ENCODE data around the gene TMEM43.

TMEM43 gene

GRCh38 chr3:14122301-14122700 is 2.6 kb upstream of the TMEM43 start:
- DNase-seq (ENCODE audit: low read depth in 3 of 3): no peak

- DNase-seq (ENCODE audit: low read depth in 3 of 3): no peak
Observed at GRCh38 chr3:14123308-14124222, 1.3 kb upstream of the TMEM43 start.

- peak; percentile 45 to 68 (median 55) for DNase-seq (ENCODE audit: low read depth in 3 of 3)
Observed at GRCh38 chr3:14124223-14124614, 633 bp upstream of the TMEM43 start.

GRCh38 chr3:14125193-14126016 is 553 bp downstream of the TMEM43 start:
- DNase-seq (ENCODE audit: low read depth in 3 of 3): peak; percentile 38 to 65 (median 45)

- DNase-seq (ENCODE audit: low read depth in 3 of 3): no peak
Observed at GRCh38 chr3:14126017-14126886, 1.4 kb downstream of the TMEM43 start.

GRCh38 chr3:14126887-14127505 is 2.1 kb downstream of the TMEM43 start:
- no peak for DNase-seq (ENCODE audit: low read depth in 3 of 3)

GRCh38 chr3:14127516-14128161 is 2.8 kb downstream of the TMEM43 start:
- no peak for DNase-seq (ENCODE audit: low read depth in 3 of 3)

- no peak for DNase-seq (ENCODE audit: low read depth in 3 of 3)
Observed at GRCh38 chr3:14128724-14129123, 3.9 kb downstream of the TMEM43 start.

- no peak for DNase-seq (ENCODE audit: low read depth in 3 of 3)
Observed at GRCh38 chr3:14129296-14129695, 4.4 kb downstream of the TMEM43 start.

- no peak for DNase-seq (ENCODE audit: low read depth in 3 of 3)
Observed at GRCh38 chr3:14130230-14130629, 5.4 kb downstream of the TMEM43 start.

GRCh38 chr3:14130707-14131106 is 5.9 kb downstream of the TMEM43 start:
- no peak for DNase-seq (ENCODE audit: low read depth in 3 of 3)

- DNase-seq (ENCODE audit: low read depth in 3 of 3): no peak
Observed at GRCh38 chr3:14131134-14131533, 6.3 kb downstream of the TMEM43 start.

GRCh38 chr3:14132120-14132519 is 7.3 kb downstream of the TMEM43 start:
- no peak for DNase-seq (ENCODE audit: low read depth in 3 of 3)

GRCh38 chr3:14132689-14133088 is 7.8 kb downstream of the TMEM43 start:
- no peak for DNase-seq (ENCODE audit: low read depth in 3 of 3)

- no peak for DNase-seq (ENCODE audit: low read depth in 3 of 3)
Observed at GRCh38 chr3:14133188-14133800, 8.4 kb downstream of the TMEM43 start.

GRCh38 chr3:14133876-14134275 is 9.0 kb downstream of the TMEM43 start:
- DNase-seq (ENCODE audit: low read depth in 3 of 3): no peak

GRCh38 chr3:14134291-14134690 is 9.4 kb downstream of the TMEM43 start:
- no peak for DNase-seq (ENCODE audit: low read depth in 3 of 3)

GRCh38 chr3:14135581-14135980 is 10.7 kb downstream of the TMEM43 start:
- no peak for DNase-seq (ENCODE audit: low read depth in 3 of 3)

GRCh38 chr3:14137004-14137403 is 12.2 kb downstream of the TMEM43 start:
- DNase-seq (ENCODE audit: low read depth in 3 of 3): no peak

- DNase-seq (ENCODE audit: low read depth in 3 of 3): no peak
Observed at GRCh38 chr3:14137445-14137844, 12.6 kb downstream of the TMEM43 start.

Measured in stimulated activated CD4-positive, alpha-beta T cell treated with anti-CD3 and anti-CD28 coated beads, TNF-alpha, amount 100 ng/mL, for 24 hours (primary cell).